ENCODE measurements around the gene ZNF521.

Gene ZNF521

DNA sequence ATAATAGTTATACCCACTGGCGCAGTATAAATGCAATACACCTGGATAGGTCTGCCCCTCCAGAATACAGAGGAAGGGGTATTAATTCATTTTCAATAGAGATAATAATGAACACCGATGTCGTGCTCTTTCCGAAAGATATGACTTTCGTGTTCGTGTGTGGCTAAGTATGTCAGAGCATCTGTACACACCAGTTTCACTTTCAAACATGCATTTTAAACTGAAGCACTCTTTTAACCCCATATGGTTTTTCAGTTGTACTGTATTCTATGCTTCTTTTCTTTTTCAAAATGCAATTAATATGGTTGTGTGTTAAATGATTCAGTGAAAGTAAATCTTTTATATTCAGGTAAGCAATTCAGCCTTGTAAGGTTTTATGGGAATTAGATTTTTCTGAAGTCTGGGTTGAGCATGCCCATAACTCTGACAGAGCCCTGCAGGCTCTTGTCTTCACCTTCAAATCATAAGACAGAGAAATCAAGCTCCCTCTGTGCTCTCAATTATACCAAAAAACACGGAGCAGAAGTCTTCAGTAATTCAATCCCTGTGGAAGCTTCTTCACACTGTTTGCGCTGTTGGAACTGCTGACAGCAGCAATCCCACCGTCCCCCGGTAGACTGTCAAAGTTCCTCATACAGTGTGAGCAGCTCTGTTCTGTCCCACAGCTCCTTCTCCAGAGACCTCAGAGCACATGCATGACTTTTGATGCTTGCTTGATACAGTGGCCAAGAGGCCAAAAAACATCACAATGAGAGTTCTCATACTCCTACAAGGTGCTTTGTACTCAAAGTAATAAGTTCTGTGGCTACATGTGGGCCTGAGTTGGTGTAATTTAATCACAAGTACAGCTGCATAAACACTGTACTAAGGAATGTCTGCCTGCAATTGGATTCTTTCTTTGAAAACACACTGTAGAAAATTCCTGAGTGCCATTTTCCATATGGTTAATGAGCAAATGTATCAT, 186.8 kb downstream of the ZNF521 start:
- no peak for DNase-seq

DNA sequence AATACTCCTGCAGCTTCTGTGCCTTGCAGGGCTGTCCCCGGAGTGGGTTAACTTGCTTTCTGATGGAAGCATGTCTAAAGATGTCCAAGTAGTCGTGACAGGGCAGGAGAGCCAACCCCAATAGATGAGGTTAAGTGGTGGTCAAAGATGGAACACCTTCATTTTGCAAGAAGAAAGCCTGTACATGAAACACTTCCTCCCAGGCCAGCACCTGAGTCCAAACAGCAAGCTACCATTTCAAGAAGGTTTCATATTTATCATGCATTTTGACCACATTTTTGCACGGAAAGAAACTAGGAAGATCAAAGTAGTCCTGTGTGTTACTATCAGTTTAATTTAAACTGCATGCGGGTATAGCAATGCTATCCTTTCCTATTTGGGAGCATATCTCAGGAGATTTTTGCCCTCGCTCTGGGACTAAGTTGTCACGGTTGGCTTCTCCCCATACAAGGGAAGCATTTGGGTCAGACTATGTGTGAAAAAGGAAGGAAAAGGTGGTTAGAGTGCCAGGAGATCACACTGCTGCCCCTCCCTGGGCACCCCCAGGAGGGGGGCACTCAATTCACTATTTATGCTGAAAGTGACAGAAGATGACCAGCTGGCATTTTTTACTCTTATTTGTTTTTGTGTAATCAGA, 187.6 kb downstream of the ZNF521 start:
- DNase-seq, result no peak

DNA sequence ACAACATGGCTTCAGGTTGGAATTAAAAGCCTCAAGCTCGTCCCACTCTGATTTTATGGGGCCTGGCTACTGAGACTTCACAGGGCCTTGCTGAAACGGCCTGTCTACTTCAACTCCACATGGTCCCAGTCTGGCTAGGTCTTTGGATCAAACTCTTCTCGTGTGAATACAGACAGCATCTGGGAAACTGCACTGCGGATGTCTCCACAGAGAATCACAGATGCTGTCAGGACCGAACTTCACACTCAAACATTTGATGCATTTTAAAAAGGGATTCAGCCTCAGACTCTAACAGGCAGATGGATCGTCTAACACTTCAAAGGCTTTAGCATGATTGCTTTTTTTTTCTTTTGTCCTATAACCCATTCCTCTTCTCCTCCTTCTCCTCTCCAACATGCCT, 198.5 kb downstream of the ZNF521 start:
- DNase-seq, result no peak

DNA sequence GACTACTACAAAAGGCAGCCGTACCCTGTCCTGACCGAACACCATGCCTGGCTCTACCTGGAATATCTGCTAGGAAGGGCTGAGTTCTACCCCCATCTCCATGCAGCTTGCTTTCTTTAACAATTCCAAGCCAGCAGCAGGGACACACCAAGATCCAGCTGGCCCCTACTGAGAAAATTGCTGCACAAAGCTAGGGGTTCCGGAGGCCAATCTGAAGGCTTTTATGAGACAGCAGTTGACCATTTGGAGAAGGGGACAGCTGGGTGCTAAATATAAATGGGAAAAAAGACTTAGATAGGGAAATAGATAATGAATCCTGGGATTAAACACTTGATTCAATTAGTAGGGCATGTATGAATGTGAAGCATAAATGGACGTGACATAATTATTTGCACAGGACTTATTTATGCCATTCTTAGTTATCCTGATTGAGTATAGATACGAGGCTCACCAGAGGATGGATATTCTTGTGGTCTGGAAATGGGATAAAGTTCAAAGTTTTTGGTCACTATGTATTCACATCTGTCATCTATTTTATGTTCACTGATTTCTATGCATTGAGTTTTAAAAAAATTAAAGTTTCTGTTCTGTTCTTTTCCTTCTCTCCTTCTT, 204.0 kb downstream of the ZNF521 start:
- DNase-seq, result no peak

DNA sequence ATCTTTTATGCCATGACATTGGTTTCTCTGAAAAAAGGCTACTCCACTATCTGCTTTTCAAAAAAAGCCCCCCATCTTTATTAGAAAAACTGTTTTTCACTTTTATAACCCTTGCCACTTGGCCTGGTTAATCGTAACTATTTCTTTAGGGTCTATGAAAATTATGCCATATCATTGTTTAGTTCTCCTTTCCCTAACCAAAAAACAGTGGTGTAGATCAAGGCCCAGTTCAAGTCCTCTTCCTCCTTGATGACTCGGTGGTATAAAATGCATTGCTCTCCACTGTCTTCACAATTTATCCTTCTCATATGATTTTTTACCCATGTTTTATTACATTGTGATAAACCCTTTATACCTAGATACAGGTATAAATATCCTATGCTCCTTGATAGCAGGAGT, 205.5 kb downstream of the ZNF521 start:
- no peak for DNase-seq

DNA sequence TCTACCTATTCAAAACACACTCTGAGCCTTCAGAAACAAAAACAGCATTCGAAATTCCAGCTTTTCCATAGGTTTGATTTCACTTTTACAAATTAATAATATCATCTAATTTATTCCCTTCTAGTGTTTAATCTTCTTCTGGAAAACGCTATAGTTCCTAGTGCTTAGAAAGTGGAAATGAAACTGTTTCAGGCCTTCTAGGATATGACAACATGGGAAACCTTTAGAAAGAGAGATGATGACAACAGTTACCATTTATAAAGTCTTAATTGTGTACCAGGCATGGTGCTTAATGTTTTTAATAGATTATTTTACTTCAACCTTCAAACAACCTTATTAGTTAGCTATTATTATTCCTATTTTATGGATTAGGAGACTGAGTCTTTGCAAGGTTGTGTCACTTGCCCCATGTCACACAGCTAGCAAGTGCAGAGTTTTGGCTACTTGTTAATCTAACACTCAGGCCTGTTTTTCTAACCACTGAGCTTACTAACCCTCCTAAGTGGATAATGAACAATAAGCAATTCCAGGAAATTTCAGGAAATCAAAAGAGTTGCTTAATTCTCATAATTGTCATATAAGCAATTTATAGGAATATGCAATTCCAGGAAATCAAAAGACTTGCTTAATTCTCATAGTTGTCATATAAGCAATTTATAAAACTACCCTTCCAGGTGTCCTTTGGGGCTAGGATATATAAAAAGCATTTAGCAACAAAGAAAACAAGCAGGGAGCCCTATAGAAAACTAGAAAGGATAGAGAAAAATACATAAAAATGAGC, 206.0 kb downstream of the ZNF521 start:
- no peak for DNase-seq

DNA sequence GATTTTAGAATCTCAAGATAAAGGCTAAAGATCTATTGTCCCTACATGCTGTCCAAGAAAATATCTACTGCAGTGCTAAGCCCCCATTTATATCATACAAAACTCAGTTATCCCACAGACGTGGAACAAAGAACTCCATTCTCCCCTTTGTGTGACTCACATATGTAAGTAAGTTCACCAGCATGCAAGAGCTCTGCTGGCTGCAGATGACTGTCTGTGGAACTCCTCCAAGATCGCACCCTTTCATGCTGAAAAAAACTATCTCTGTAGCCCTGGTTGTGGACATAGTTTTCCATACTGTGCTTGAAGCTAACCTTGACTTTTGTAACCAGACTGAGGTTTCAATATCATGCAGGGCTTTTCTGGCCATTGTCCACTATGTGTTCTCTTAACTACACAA, 207.1 kb downstream of the ZNF521 start:
- no peak for DNase-seq

DNA sequence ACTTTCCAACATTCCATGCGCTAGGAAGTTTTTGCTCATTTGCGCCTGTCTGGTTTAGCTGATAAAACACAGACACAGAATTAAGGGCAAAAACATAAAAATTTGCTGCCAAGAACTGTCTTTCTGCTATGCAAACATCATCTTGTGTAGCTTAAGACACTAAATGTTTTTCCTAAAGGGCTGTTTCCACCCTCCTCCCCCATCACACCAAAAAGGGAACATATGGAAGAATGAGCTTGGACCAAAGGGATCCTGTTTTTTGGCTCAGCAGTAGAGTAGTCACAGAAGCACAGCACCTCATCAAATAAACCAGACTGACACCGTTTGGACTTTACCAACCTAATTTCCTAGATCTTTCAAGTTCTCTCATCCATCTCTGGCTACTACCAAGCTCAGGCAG, 210.1 kb downstream of the ZNF521 start:
- DNase-seq, result no peak

DNA sequence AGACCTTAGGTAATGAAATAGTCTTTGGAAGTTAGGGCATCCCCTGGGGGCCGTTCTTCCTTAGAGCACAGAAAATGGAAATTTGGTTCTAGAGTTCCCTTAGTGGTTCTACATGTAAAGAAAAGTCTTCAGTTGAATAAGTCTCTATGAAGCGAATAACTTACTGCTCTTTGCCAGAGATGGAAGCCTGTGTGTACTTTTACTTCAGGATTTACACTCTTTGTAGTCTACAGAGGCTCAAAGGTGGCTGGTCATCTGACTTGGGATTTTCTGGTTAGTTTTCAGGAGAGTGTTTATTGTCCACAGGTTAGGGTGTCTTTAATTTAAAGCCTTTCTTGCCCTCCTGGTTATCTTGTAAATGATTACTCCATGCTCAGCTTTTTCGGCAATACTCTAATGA, 210.6 kb downstream of the ZNF521 start:
- no peak for DNase-seq

DNA sequence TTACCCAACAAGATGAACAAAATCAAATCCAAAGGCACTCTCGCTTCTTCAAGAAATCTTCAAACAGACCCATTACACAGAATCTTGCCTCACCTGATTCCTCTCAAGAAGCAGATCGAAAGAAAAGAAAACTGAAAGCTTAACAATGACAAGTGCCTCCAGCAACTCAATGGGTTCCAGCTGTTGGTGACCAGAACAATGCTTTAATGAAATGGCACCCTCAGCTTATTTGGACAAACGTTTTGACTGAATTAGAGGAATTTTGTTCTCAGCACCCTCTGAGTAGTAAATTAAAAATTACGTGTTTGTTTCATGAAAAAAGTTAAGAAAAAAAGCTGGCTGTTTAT, 211.0 kb downstream of the ZNF521 start:
- no peak for DNase-seq

DNA sequence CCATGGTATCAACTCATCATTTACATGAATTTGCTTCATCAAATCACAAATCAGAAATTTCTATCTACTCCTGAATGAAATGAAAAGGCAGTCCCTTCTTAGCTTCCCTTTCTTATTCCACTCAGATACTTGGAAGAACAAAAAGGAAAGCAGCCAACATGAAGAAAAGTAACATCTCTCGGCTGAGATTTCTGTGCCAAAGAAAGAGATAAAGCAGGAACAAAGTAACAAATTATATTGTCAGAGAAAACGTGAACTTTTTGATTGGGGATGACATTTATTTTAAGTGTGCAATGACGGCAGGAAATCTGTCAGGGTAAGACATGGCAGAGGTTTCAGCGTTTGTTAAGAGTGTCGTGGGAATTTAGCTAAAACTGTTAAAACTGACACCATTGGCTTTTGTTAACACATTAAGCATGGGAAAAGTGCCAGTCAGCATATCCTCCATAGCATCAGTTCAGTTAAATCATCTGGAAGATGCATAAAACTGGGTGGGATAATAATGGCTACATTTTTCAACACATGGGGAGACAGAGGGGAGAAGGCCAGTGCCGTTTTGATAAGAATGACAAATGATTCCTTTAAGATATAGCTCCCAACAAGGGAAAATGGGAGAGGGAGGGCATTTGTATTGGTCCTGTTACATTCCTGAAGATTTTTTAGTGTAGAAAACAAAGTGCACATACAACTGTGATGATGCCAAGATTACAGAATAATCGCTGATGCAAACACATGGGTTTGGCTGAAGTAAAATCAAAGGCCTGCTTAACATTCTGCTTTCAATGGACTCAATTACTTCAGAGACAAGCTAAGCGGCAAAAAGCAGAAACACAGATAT, 211.6 kb downstream of the ZNF521 start:
- DNase-seq, result no peak

DNA sequence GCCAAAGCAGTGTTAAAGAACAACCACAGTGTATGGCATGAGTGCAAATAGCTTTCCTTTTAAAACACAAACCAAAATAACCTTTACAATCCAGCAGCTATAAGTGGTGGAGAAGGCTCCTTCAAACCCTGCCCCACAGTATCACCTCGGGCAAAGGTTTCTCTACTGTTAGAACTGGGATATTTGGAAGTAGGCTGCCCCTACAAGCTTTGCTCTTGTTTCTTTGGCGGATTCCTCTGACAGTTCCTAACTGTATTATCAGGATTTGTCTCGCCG, 214.8 kb downstream of the ZNF521 start:
- no peak for DNase-seq

DNA sequence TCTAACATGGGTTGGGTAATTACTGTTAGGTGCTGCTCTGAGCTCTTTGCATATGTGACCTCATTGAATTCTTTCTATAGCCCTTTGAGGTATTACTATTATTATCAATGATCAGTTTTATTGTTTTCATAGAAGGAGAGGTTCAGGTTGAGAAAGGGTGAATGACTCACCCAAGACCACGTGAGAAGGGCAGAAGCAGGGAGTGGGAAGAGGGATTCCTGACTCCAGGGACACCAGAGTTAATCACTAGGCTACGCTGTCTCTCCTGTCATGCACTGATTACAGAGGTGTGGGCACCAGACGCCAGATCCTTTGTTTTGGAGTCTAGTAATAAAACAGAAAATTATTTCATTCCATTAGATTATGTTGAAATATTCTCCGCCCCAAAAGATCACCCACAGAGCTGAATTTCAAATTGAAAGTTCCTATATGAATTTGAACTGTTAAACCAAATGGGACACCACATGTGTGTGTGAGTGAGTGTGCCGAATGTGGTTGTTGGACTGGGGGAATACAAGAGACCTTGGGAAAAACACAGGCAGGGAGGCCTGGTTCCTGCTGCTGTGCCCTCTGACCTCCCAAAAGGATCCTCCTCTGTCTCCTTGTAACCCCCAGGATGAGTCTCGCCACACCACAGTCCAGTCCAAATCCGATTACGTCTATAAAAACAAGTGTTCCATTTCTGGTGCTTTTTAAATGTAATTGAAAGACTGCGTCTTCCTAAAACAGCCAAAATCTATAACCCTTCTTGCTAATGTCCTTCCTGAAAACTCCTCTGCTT, 215.4 kb downstream of the ZNF521 start:
- no peak for DNase-seq

DNA sequence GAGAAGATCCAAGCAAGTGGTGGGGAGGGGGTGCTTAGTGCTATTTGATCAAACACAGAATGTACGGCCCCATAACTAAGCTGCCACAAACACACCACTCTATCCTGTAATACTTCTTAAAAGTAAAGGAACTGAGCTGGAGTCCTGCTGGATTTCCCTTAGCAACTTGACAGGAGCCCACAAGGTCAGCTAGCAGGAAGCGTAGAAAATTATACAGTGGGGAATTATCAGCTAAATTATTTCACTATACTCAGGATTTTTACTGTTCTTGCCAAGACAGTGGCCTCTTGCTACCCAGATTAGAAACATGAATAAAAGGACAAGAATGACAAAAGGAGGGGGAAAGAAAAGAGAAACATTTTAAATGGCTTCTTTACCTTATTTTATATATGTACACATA, 217.1 kb downstream of the ZNF521 start:
- DNase-seq, result no peak

DNA sequence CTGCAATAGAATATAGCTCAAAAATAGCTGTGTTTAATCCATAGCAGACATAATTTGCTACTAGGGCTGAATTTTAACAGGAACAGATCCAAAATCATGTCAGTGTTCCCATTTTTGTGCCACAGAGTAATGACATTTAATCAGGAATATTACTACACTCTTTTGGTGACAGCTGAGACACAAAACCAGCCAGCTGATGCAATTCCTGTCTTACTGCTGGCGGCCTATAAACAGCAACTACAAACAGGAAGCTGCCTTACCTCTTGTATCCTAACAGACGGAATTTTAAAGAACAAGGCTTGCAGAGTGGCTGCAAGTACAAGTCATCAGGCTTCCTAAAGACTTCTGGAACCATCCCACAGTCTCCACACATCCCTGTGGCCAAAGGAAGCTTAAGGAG, 218.1 kb downstream of the ZNF521 start:
- no peak for DNase-seq

DNA sequence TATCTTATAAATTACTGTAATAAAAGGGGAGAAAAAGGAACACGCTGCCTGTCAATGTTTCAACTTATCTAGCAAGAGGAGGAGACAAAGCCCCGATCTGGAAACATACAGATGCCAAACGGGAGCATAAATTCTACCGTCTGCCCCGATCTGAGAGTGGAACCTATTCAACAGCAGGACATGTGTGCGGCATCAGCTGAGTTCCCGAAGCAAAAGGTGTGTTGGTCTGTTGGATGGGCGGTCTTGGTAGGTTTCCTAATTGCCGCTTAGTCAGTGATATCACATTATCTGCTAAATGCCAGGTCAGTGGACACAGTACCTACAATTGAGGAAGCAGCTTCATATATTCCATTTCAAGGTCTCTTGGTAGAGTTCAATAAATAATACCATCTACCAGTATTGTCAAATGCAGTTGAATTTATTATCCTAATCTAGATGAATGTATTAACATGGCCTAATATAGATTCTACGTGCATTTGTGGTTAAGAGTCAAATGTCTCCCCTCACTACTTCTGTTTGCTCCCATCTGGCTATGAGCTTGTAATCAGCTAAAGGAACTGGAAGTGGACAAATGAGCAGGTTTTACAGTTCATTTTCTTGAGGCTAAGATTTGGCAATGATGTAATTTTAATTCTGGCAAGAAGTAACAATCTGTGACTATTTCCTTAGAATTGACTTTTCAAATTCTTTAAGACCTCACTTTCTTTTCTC, 219.0 kb downstream of the ZNF521 start:
- DNase-seq, result no peak

DNA sequence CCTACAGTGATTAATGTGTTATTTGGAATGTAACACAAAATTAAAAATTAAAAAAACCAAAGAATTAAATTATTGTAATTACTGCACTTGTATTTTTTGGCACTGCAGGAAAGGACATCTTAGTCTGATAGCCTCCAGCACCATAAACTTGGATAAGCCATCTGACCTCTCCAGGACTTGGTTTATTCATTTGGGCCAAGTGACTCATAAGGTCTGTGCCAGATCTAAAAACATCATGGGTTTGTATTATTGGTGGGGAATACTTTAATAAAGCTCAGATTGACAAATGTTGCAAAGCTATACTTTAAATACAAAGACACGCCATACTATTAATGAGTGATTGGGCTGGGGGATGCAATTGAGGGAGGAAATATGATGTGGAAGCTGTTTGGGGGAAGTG, 225.2 kb downstream of the ZNF521 start:
- no peak for DNase-seq

DNA sequence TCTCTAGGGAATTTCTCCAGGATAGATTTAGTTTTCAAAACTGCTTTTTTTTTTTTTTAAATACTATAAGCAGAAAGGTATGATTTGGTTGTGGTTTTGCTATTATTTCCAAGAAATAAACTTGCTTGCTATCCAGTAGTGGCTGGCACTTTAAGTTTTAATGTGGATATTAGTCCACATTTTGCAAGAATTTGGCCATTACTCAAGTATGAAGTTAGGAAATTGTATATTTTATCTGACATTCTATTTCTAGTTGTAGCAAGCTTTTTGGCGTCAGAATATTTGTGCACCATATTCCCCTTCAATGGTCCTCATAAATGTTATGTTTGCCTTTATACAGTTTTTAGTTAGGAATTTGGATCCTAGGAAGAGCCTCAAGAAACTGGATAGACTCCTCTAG, 226.3 kb downstream of the ZNF521 start:
- no peak for DNase-seq

DNA sequence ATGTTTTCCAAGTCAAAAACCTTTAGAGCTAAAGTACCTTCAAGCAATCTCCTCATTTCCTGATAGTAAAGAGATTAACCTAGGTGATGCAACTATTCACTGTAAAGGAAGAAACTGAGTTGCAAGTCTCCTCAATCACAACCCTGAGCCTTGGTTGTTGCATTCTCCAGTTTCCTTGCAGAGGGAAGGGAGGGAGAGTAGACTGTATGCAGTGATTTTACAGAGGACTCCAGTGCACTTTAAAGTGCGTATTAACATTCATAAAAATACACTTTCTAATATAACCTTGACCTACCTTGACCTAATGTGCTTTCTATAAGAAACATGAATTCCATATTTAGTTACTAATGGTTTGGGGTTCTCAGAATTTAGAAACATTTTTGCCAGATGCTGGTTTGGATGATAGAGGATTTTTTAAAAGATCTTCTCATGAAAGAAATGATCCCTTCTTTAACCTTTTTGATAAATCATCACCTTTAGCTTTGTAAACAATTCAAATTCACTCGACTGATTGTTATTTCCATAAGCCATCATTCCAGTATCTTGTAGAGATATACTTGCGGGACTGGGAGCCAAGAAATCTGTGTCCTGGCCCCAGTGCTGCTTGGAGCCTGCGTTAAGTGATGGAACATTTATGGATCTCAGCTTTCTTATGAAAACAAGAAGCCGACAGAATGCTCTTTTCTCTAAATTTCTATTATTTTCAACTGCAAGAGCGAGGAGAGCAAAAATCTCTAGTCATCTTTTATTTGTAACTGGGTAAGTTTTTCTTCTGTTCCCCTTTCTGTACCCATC, 228.3 kb downstream of the ZNF521 start:
- DNase-seq, result no peak

DNA sequence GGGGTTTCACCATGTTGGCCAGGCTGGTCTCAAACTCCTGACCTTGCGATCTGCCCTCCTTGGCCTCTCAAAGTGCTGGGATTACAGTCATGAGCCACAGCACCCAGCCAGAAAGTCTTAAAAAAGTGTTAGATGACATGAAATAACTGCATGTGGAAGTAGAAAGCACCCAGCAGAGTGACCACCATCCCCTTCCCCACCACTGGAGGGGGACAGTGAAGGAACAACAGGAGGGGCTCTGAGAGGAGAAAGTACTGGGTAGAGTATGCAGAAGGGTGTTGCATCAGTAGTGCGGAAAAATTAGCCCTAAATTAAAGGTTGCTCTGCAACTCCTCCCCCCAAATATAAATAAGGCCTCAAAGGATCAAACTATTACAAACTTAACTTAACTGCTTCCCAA, 230.5 kb downstream of the ZNF521 start:
- no peak for DNase-seq

Measured in 8988T (cell line).